Activated T-cell treated with anti-CD3 and anti-CD28 coated beads, Interleukin-2, amount 50 U/mL, for 24 hours (primary cell): Measurements from ENCODE around the gene COL5A1.

ENCODE experiments used
- DNase-seq: peaks from one replicate; pipeline ENCODE4 v3.0.0-alpha.2; 2020
- H3K27ac Mint-ChIP-seq: 2 replicates; pipeline ENCODE4 v1.8.0; 2020; ENCODE audit warnings: mild to moderate bottlenecking, mixed read lengths
- H3K27me3 Mint-ChIP-seq: 2 replicates; pipeline ENCODE4 v1.8.0; 2020; ENCODE audit warnings: mixed read lengths
- H3K36me3 Mint-ChIP-seq: 2 replicates; pipeline ENCODE4 v1.8.0; 2020; ENCODE audit warnings: low read depth, mixed read lengths
- H3K4me1 Mint-ChIP-seq: 2 replicates; pipeline ENCODE4 v1.8.0; 2020; ENCODE audit warnings: low read depth, mixed read lengths
- H3K4me3 Mint-ChIP-seq: 2 replicates; pipeline ENCODE4 v1.8.0; 2020; ENCODE audit warnings: mild to moderate bottlenecking, moderate library complexity, mixed read lengths
- H3K9me3 Mint-ChIP-seq: 2 replicates; pipeline ENCODE4 v1.8.0; 2020; ENCODE audit warnings: mixed read lengths

Gene COL5A1

GRCh38 chr9:134781591-134782302 lies 140.1 kb downstream of the COL5A1 start:
- peaks cover 5% of the 10 kb centered on the region for H3K27me3 Mint-ChIP-seq
- no peaks in the 10 kb centered on the region for H3K4me1 Mint-ChIP-seq
- no peaks in the 10 kb centered on the region for H3K9me3 Mint-ChIP-seq
- H3K27ac Mint-ChIP-seq = no peak overlapping the region
- DNase-seq = no peak
- no peaks in the 10 kb centered on the region for H3K36me3 Mint-ChIP-seq
- no peak overlapping the region for H3K4me3 Mint-ChIP-seq

DNA sequence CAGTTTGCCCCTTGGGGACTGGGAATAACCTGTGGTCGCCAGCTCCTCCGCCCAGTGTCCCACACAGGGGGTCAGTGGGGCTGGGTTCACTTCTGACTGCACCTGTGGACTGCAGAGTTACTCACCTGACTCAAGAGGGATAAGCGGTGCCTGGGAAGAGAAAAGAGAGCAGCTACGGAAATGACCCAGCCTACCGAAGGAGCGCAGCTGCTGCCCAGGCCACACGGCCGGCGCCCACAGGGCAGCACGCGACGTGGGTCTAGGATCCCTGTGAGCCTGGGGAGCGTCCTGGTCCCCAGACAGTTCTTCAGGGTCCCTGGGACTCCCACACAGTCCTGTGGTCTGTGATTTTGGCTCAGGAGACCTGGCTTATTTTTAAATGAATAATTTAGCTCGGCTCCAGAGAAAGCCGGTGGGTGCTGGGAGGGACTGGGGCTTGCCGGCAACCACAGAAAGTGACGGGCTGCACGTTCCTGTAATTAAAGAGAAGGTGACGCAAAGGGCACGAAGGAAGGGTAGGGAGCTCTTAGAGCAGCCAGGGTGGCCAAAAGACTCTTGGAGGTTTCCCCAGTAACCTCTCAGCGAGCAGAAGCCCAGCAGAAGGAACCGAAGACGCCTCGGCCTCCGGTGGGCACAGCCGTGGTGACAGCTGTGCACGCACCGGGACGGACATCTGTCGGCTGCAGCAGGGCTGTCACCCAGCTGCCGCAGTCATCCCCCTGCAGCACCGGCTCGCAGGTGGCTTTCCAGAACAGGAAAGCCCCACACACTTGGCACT lies 141.5 kb downstream of the COL5A1 start:
- Mint-ChIP-seq H3K27ac (no peak overlapping the region), H3K36me3 (no peaks in the 10 kb centered on the region), H3K4me3 (no peak overlapping the region), H3K4me1 (no peaks in the 10 kb centered on the region), H3K27me3 (peaks cover 5% of the 10 kb centered on the region), H3K9me3 (no peaks in the 10 kb centered on the region)
- no peak for DNase-seq

DNA sequence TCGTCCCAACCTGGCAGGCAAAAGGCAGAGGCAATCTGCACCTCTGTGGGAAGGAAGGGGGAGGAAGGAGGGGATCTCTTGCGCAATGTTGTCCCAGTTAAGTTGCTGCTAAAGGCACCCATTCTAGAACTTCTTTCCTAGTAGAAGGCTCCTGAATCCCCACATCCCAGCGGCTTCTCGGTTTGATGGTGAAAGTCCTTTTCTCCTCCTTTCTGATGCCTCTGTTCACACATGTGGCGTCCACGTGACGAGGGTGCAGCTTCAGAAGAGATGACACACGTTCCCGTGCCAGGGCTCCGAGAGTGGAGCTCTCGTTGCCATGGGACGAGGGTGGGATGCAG lies 142.1 kb downstream of the COL5A1 start:
- no peaks in the 10 kb centered on the region for H3K4me1 Mint-ChIP-seq
- no peak overlapping the region for H3K4me3 Mint-ChIP-seq
- H3K36me3 Mint-ChIP-seq = no peaks in the 10 kb centered on the region
- H3K27me3 Mint-ChIP-seq = peaks cover 5% of the 10 kb centered on the region
- no peak overlapping the region for H3K27ac Mint-ChIP-seq
- no peak for DNase-seq
- no peaks in the 10 kb centered on the region for H3K9me3 Mint-ChIP-seq

DNA sequence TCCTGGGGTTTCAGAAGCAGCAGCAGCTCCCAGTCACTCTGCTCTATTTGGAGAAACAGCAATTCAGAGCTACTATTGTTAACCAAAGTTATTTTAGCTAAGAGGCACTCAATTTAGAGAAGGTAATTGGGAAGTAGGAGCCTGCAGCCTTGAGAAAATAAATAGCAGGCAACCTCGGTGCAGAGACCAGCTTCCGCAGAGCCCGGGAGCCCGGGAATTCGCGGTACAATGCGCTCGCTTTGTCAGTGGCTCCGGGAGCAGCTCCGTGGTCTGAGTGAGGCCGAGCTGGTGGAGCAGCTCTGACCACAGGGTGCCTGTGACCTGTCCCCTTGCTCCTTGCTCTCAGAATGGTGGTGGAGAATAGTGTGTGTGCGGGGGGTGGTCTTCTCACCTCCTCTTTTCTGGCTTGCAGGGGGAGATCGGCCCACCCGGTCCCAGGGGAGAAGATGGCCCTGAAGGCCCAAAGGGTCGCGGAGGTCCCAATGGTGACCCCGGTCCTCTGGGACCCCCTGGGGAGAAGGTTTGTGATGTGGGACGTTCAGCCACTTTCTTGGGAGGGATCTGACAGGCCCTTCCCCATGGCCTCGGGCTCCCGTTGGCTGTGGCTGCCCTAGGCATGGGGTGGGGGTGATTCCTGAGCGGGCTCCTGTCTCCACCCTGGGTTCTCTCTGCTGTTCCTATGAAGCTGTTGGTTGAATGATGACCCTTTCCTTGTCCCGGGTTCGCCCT lies 143.1 kb downstream of the COL5A1 start:
- no peak for DNase-seq
- Mint-ChIP-seq H3K27ac (no peak overlapping the region), H3K9me3 (no peaks in the 10 kb centered on the region), H3K4me1 (no peaks in the 10 kb centered on the region), H3K4me3 (no peak overlapping the region), H3K27me3 (peaks cover 5% of the 10 kb centered on the region), H3K36me3 (no peaks in the 10 kb centered on the region)

DNA sequence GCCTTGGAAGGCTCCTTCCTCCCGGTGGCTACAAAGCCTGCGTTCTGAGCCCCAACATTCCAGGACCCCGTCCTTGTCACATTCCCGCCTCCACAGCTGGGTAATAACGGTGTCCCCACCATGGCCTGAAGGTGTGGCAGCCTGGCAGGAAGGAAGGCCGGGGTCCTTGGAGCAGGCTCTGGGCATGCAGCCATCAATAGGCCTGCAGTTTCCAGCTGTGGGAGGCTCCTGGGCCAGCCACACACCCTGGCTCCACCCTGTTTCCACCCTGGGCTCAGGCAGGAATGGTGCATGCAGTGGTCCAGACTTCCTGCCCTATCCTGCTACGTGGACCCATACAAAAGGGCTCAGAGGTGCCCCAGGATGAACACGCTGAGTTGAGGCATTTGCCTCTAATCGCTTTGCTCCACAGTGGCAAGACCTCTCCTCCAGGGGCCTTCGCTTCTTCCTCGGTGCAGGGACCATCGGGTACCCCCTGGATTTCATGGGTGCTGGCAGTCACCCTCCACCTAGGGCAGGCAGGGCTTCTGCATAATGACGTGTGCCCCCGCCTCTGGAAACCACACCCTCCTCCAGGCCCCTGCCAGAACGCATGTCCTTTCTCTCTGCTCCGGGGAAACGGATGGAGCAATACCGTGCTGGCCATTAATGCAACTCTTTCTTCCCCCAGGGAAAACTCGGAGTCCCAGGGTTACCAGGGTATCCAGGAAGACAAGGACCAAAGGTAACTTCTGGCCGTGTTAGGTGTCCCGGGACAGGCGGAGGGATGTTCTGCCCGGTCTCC lies 143.9 kb downstream of the COL5A1 start:
- peaks cover 5% of the 10 kb centered on the region for H3K27me3 Mint-ChIP-seq
- no peaks in the 10 kb centered on the region for H3K4me1 Mint-ChIP-seq
- no peak for DNase-seq
- H3K4me3 Mint-ChIP-seq = no peak overlapping the region
- no peaks in the 10 kb centered on the region for H3K36me3 Mint-ChIP-seq
- no peak overlapping the region for H3K27ac Mint-ChIP-seq
- H3K9me3 Mint-ChIP-seq = no peaks in the 10 kb centered on the region

DNA sequence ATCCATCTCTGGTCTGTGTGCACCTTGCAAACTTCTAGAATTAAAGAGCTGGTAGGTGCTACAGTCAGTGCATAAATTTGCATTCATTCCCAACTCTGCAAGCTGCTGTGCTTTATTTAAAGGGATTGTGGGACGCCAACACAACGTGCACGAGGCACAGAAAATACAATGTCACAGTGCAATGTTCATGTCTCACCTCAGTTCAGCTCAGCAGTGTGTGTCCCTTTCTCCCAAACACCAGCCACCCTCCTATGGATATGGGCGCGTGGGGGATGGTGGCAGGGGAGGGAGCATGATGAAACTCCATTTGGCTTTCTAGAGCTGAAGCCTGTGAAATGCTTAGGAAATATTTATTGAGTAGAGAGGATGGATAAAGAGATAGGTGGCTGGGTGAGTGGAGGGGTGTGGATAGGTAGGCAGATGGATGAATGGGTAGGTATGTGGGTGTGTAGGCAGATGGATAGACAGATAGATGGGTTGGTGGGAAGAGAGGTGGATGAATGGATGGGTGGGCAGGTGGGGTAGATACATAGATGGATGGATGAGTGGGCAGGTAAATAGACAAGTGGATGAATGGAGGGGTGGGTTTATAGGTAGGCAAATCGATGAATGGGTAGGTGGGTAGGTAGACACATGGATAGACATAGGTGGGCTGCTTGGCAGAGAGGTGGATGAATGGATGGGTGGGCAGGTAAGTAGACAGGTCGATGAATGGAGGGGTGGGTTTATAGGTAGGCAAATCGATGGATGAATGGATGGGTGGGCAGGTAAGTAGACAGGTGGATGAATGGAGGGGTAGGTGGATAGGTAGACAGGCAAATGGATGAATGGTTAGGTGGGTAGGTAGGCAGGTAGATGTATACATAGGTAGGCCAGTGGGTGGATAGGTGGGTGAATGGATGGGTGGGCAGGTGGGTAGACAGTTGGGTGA lies 146.3 kb downstream of the COL5A1 start:
- H3K27ac Mint-ChIP-seq = no peak overlapping the region
- no peaks in the 10 kb centered on the region for H3K4me1 Mint-ChIP-seq
- no peak for DNase-seq
- no peaks in the 10 kb centered on the region for H3K36me3 Mint-ChIP-seq
- H3K27me3 Mint-ChIP-seq = no peaks in the 10 kb centered on the region
- no peaks in the 10 kb centered on the region for H3K9me3 Mint-ChIP-seq
- no peak overlapping the region for H3K4me3 Mint-ChIP-seq

GRCh38 chr9:134789168-134789567 lies 147.6 kb downstream of the COL5A1 start:
- Mint-ChIP-seq H3K27me3 (no peaks in the 10 kb centered on the region), H3K36me3 (no peaks in the 10 kb centered on the region), H3K27ac (no peak overlapping the region), H3K9me3 (no peaks in the 10 kb centered on the region), H3K4me3 (no peak overlapping the region), H3K4me1 (no peaks in the 10 kb centered on the region)
- no peak for DNase-seq

DNA sequence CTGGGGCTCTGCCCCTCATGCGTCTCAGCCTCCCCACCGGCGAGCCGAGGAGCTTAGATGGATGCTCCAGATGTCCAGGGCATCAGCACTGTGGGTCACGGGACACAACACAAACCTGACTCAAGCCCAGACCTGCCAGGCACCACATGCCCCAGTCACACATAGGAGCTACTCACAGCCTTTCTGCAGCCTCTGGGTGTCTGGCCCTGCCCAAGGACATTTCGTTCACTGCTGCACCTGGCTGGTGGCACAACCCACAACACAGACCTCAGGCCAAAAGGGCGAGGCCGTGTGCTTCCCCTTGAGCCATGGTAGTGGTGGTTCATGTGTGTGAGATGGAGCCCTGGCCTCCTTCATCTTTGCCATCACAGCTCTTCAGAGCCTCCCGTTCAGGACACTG lies 149.4 kb downstream of the COL5A1 start:
- Mint-ChIP-seq H3K4me1 (no peaks in the 10 kb centered on the region), H3K36me3 (no peaks in the 10 kb centered on the region), H3K27me3 (peaks cover 12% of the 10 kb centered on the region), H3K4me3 (no peak overlapping the region), H3K9me3 (no peaks in the 10 kb centered on the region), H3K27ac (no peak overlapping the region)
- no peak for DNase-seq

- no peaks in the 10 kb centered on the region for H3K36me3 Mint-ChIP-seq
- no peaks in the 10 kb centered on the region for H3K4me1 Mint-ChIP-seq
- no peaks in the 10 kb centered on the region for H3K9me3 Mint-ChIP-seq
- no peak overlapping the region for H3K27ac Mint-ChIP-seq
- H3K4me3 Mint-ChIP-seq = no peak overlapping the region
- DNase-seq = no peak
- peaks cover 13% of the 10 kb centered on the region for H3K27me3 Mint-ChIP-seq
These were observed 151.0 kb downstream of the COL5A1 start for GRCh38 chr9:134792627-134793026.

- Mint-ChIP-seq H3K36me3 (no peaks in the 10 kb centered on the region), H3K4me3 (no peak overlapping the region), H3K27ac (no peak overlapping the region), H3K9me3 (no peaks in the 10 kb centered on the region), H3K27me3 (peaks cover 13% of the 10 kb centered on the region), H3K4me1 (no peaks in the 10 kb centered on the region)
- DNase-seq = no peak
These were observed 151.9 kb downstream of the COL5A1 start for GRCh38 chr9:134793288-134794188.

DNA sequence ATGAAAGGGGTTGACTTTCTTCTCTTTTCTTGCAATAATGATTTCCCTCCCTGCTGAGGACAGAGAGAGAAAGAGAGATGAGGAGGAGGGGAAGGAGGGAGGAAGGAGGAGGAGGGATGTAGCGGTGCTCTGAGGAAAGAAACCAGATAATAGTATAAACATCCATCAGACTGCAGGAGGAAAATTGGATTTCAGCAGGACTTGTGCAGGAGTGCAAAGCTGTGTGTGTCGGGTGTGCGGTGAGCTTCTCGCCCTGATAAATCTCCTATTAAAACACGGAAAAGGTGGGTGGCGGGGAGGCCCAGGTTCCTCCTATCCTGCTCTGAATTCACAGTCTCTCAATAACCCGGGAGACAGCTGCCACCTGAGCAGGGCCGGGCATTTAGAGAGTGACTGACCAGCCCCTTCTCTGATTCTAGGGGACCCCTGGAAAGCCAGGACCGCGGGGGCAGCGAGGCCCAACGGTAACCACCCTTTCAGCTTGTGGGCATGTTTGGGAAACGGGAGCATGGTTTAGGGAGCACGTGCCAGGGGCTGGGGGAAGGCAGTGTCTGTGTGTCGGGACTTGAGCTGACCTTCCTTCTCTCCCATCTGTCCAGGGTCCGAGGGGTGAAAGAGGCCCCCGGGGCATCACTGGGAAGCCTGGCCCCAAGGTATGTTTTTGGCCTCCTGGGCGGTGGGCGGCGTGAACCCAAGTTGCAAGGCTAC lies 153.2 kb downstream of the COL5A1 start:
- Mint-ChIP-seq H3K4me3 (no peak overlapping the region), H3K36me3 (no peaks in the 10 kb centered on the region), H3K4me1 (no peaks in the 10 kb centered on the region), H3K27me3 (peaks cover 13% of the 10 kb centered on the region), H3K9me3 (no peaks in the 10 kb centered on the region), H3K27ac (no peak overlapping the region)
- DNase-seq = no peak

- no peak for DNase-seq
- no peak overlapping the region for H3K27ac Mint-ChIP-seq
- no peak overlapping the region for H3K4me3 Mint-ChIP-seq
- no peaks in the 10 kb centered on the region for H3K36me3 Mint-ChIP-seq
- peaks cover 13% of the 10 kb centered on the region for H3K27me3 Mint-ChIP-seq
- no peaks in the 10 kb centered on the region for H3K4me1 Mint-ChIP-seq
- H3K9me3 Mint-ChIP-seq = no peaks in the 10 kb centered on the region
These were observed 153.8 kb downstream of the COL5A1 start for GRCh38 chr9:134795446-134795845.
